ENCODE results near the gene YAP1. TPM values are rescaled to one million over a fixed set of nuclear protein-coding genes. Genes with fewer than 3 reads are reported as not detected.

YAP1 gene
- total RNA-seq, 1 donor from 2014 or later, result 204 TPM

GRCh38 chr11:102223859-102224258, 113.6 kb downstream of the YAP1 start:
- H3K4me1 Mint-ChIP-seq (ENCODE audit: low read depth), result peaks cover 20% of the 10 kb centered on the region
- no peak overlapping the region for H3K27ac Mint-ChIP-seq
- no peaks in the 10 kb centered on the region for H3K27me3 Mint-ChIP-seq
- no peak for DNase-seq (ENCODE audit: low spot score, unreplicated experiment)
- no peak overlapping the region for H3K4me3 Mint-ChIP-seq (ENCODE audit: low read depth)
- no peak for TF ChIP-seq CTCF (IDR thresholded peaks at IDR 0.05; ENCODE audit: unreplicated experiment)
- peaks cover 38% of the 10 kb centered on the region for H3K36me3 Mint-ChIP-seq (ENCODE audit: insufficient read depth)
- H3K9me3 Mint-ChIP-seq (ENCODE audit: low read depth), result no peaks in the 10 kb centered on the region

- Mint-ChIP-seq H3K27ac (peak overlapping the region; percentile 53), H3K4me1 (ENCODE audit: low read depth) (peaks cover 40% of the 10 kb centered on the region), H3K27me3 (no peaks in the 10 kb centered on the region), H3K9me3 (ENCODE audit: low read depth) (no peaks in the 10 kb centered on the region), H3K4me3 (ENCODE audit: low read depth) (no peak overlapping the region), H3K36me3 (ENCODE audit: insufficient read depth) (peaks cover 32% of the 10 kb centered on the region)
- no peak for DNase-seq (ENCODE audit: low spot score, unreplicated experiment)
- no peak for TF ChIP-seq CTCF (IDR thresholded peaks at IDR 0.05; ENCODE audit: unreplicated experiment)
Observed at GRCh38 chr11:102225689-102226568, 115.7 kb downstream of the YAP1 start.

- no peak for TF ChIP-seq CTCF (IDR thresholded peaks at IDR 0.05; ENCODE audit: unreplicated experiment)
- no peak for DNase-seq (ENCODE audit: low spot score, unreplicated experiment)
- Mint-ChIP-seq H3K27ac (peak overlapping the region; percentile 68), H3K9me3 (ENCODE audit: low read depth) (no peaks in the 10 kb centered on the region), H3K4me3 (ENCODE audit: low read depth) (no peak overlapping the region), H3K27me3 (no peaks in the 10 kb centered on the region), H3K36me3 (ENCODE audit: insufficient read depth) (peaks cover 37% of the 10 kb centered on the region), H3K4me1 (ENCODE audit: low read depth) (peaks cover 48% of the 10 kb centered on the region)
Observed at GRCh38 chr11:102226702-102227490, 116.6 kb downstream of the YAP1 start.

GRCh38 chr11:102229510-102230123, 119.4 kb downstream of the YAP1 start:
- Mint-ChIP-seq H3K4me1 (ENCODE audit: low read depth) (peaks cover 49% of the 10 kb centered on the region), H3K36me3 (ENCODE audit: insufficient read depth) (peaks cover 34% of the 10 kb centered on the region), H3K4me3 (ENCODE audit: low read depth) (peak overlapping the region; percentile 15)

More at GRCh38 chr11:102229510-102230123, 119.4 kb downstream of the YAP1 start:
- H3K9me3 Mint-ChIP-seq (ENCODE audit: low read depth), result no peaks in the 10 kb centered on the region
- no peaks in the 10 kb centered on the region for H3K27me3 Mint-ChIP-seq
- peak overlapping the region; percentile 92 for H3K27ac Mint-ChIP-seq
- no peak for TF ChIP-seq CTCF (IDR thresholded peaks at IDR 0.05; ENCODE audit: unreplicated experiment)
- no peak for DNase-seq (ENCODE audit: low spot score, unreplicated experiment)
